ENCODE measurements around the gene SRPK2. TPM values are rescaled to one million over a fixed set of nuclear protein-coding genes. Genes with fewer than 3 reads are reported as not detected.

The SRPK2 gene
- total RNA-seq, 1 experiment from 2014 or later = 21.6 TPM

GRCh38 chr7:105086850-105087249 is 301.9 kb downstream of the SRPK2 start:
- Histone ChIP-seq H4K20me1 (ENCODE audit: low read length) (no peaks in the 10 kb centered on the region), H3K9me2 (replicated peaks; ENCODE audit: low read length) (no peaks in the 10 kb centered on the region), H3K4me2 (ENCODE audit: low read length) (no peak overlapping the region), H3K27ac (ENCODE audit: low read length) (no peak overlapping the region), H3K4me3 (ENCODE audit: low read length) (no peak overlapping the region), H3K79me2 (ENCODE audit: low read length) (no peaks in the 10 kb centered on the region), H3K27me3 (ENCODE audit: low read length) (no peaks in the 10 kb centered on the region), H3K9ac (ENCODE audit: low read length) (no peak overlapping the region), H3K4me1 (ENCODE audit: insufficient read depth, low read length) (no peaks in the 10 kb centered on the region), H2AFZ (ENCODE audit: low read length) (no peak overlapping the region), H3K36me3 (ENCODE audit: low read depth, low read length) (peaks cover 29% of the 10 kb centered on the region), H3K9me3 (ENCODE audit: low read length) (no peaks in the 10 kb centered on the region), H3F3A (ENCODE audit: low read length, unreplicated experiment) (peaks cover 4% of the 10 kb centered on the region)
- TF ChIP-seq, protein P1, sequence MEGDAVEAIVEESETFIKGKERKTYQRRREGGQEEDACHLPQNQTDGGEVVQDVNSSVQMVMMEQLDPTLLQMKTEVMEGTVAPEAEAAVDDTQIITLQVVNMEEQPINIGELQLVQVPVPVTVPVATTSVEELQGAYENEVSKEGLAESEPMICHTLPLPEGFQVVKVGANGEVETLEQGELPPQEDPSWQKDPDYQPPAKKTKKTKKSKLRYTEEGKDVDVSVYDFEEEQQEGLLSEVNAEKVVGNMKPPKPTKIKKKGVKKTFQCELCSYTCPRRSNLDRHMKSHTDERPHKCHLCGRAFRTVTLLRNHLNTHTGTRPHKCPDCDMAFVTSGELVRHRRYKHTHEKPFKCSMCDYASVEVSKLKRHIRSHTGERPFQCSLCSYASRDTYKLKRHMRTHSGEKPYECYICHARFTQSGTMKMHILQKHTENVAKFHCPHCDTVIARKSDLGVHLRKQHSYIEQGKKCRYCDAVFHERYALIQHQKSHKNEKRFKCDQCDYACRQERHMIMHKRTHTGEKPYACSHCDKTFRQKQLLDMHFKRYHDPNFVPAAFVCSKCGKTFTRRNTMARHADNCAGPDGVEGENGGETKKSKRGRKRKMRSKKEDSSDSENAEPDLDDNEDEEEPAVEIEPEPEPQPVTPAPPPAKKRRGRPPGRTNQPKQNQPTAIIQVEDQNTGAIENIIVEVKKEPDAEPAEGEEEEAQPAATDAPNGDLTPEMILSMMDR (conservative IDR thresholded peaks at IDR 0.05; ENCODE audit: low read depth, low read length) = no peak
- no peak for TF ChIP-seq EZH2phosphoT487 (IDR thresholded peaks at IDR 0.05; ENCODE audit: borderline replicate concordance, low read length)
- no peak for TF ChIP-seq EZH2 (IDR thresholded peaks at IDR 0.05; ENCODE audit: low read length, unreplicated experiment)
- intact Hi-C loops (cut with micrococcal nuclease) = no loop called here
- ChIA-PET CTCF (no interaction called here), POLR2A (ENCODE audit: unreplicated experiment) (no interaction called here)
- ATAC-seq (no peak), DNase-seq (no peak)
- no TSS peak for BruUV-seq (replicated peaks)

DNA sequence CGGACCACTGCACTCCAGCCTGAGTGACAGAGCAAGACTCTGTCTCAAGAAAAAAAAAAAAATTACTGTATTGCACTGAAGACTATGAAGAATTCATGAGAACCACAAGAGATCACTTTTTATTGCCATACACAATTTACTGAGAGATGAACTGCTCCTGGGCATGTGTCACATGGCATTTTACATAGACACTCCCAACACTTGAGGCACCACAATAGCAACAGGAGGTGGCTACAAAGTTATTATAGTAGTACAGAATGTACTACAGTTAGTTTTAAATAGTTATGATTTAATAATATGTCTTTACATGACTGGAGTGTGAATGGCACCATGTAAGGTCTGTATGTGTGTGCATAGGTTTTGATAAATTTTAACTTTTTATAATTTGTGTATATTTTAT is 304.1 kb downstream of the SRPK2 start:
- Histone ChIP-seq H3K4me2 (ENCODE audit: low read length) (no peak overlapping the region), H3F3A (ENCODE audit: low read length, unreplicated experiment) (no peaks in the 10 kb centered on the region), H3K27ac (ENCODE audit: low read length) (no peak overlapping the region), H2AFZ (ENCODE audit: low read length) (no peak overlapping the region), H3K79me2 (ENCODE audit: low read length) (no peaks in the 10 kb centered on the region), H3K36me3 (ENCODE audit: low read depth, low read length) (peaks cover 20% of the 10 kb centered on the region; the same call in 1 of the 2 replicates), H3K27me3 (ENCODE audit: low read length) (no peaks in the 10 kb centered on the region), H3K9me3 (ENCODE audit: low read length) (no peaks in the 10 kb centered on the region), H3K9ac (ENCODE audit: low read length) (no peak overlapping the region), H3K4me3 (ENCODE audit: low read length) (no peak overlapping the region), H3K4me1 (ENCODE audit: insufficient read depth, low read length) (no peaks in the 10 kb centered on the region), H4K20me1 (ENCODE audit: low read length) (no peaks in the 10 kb centered on the region), H3K9me2 (replicated peaks; ENCODE audit: low read length) (no peaks in the 10 kb centered on the region)
- ATAC-seq (no peak), DNase-seq (no peak)
- intact Hi-C loops (cut with micrococcal nuclease) = no loop called here
- TF ChIP-seq EZH2 (IDR thresholded peaks at IDR 0.05; ENCODE audit: low read length, unreplicated experiment) = no peak
- no peak for TF ChIP-seq EZH2phosphoT487 (IDR thresholded peaks at IDR 0.05; ENCODE audit: borderline replicate concordance, low read length)
- TF ChIP-seq, protein P1 (conservative IDR thresholded peaks at IDR 0.05; ENCODE audit: low read depth, low read length) = no peak
- no TSS peak for BruUV-seq (replicated peaks)
- ChIA-PET POLR2A (ENCODE audit: unreplicated experiment) (no interaction called here), CTCF (no interaction called here)

DNA sequence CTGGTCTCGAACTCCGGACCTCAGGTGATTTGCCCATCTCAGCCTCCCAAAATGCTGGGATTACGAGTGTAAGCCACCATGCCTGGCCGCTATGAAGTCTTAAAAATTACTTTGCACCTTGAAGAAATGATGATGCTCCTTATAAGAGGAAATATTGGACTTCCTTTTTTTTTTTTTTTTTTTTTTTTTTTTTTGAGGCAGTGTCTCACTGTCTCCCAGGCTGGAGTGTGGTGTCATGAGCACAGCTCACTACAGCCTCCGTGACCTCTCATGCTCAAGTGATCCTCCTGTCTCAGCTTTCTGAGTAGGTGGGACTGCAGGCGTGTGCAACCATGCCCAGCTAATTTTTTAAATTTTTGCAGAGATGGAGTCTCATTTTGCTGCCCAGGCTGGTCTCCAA is 309.4 kb downstream of the SRPK2 start:
- no TSS peak for BruUV-seq (replicated peaks)
- TF ChIP-seq EZH2 (IDR thresholded peaks at IDR 0.05; ENCODE audit: low read length, unreplicated experiment) (no peak), EZH2phosphoT487 (IDR thresholded peaks at IDR 0.05; ENCODE audit: borderline replicate concordance, low read length) (no peak)
- TF ChIP-seq, protein P1 (conservative IDR thresholded peaks at IDR 0.05; ENCODE audit: low read depth, low read length) = no peak
- CTCF ChIA-PET = no interaction called here
- POLR2A ChIA-PET (ENCODE audit: unreplicated experiment) = no interaction called here
- no peaks in the 10 kb centered on the region for H3K9me2 ChIP-seq (replicated peaks; ENCODE audit: low read length)
- no peaks in the 10 kb centered on the region for H3K4me1 ChIP-seq (ENCODE audit: insufficient read depth, low read length)
- H3K4me2 ChIP-seq (ENCODE audit: low read length) = no peak overlapping the region
- no peaks in the 10 kb centered on the region for H3K27me3 ChIP-seq (ENCODE audit: low read length)
- H3F3A ChIP-seq (ENCODE audit: low read length, unreplicated experiment) = no peaks in the 10 kb centered on the region
- DNase-seq = no peak
- no peak overlapping the region for H2AFZ ChIP-seq (ENCODE audit: low read length)
- peaks cover 47% of the 10 kb centered on the region for H3K36me3 ChIP-seq (ENCODE audit: low read depth, low read length)
- H3K9me3 ChIP-seq (ENCODE audit: low read length) = no peaks in the 10 kb centered on the region
- no peak overlapping the region for H3K4me3 ChIP-seq (ENCODE audit: low read length)
- no peaks in the 10 kb centered on the region for H4K20me1 ChIP-seq (ENCODE audit: low read length)
- H3K9ac ChIP-seq (ENCODE audit: low read length) = no peak overlapping the region
- H3K27ac ChIP-seq (ENCODE audit: low read length) = no peak overlapping the region
- no peak for ATAC-seq
- H3K79me2 ChIP-seq (ENCODE audit: low read length) = no peaks in the 10 kb centered on the region
- intact Hi-C loops (cut with micrococcal nuclease) = no loop called here

Data from PC-3 (cell line).